GM12874 (cell line): ENCODE results near the gene RAB11FIP5.

Experiments used
- TF ChIP-seq, protein P1 (sequence below): IDR thresholded peaks from 2 replicates; pipeline ENCODE4 v1.5.1; 2011; ENCODE audit warnings: low read depth, mild to moderate bottlenecking, control low read depth, low read length, moderate library complexity; ENCODE audit not compliant: insufficient read depth

Gene RAB11FIP5

DNA sequence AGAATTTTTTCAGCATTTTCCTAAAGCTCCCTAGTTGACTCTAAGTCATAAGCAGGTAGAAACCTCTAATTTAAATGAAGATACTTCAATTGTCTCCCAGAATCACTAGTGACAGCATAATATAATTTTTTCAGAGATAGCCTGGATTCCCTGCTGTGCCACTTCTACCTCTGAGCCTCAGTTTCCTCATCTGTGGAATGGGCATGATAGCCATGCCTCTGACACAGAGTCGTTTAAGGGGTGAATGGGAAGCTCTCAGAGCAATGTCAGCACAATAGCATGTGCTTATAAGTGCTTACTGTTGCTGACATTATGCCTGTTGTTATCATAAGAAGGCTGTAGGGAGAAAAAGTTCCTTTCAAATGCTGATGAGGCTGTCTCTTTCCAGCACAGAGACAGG, 89.3 kb downstream of the RAB11FIP5 start:
- TF ChIP-seq, protein P1, sequence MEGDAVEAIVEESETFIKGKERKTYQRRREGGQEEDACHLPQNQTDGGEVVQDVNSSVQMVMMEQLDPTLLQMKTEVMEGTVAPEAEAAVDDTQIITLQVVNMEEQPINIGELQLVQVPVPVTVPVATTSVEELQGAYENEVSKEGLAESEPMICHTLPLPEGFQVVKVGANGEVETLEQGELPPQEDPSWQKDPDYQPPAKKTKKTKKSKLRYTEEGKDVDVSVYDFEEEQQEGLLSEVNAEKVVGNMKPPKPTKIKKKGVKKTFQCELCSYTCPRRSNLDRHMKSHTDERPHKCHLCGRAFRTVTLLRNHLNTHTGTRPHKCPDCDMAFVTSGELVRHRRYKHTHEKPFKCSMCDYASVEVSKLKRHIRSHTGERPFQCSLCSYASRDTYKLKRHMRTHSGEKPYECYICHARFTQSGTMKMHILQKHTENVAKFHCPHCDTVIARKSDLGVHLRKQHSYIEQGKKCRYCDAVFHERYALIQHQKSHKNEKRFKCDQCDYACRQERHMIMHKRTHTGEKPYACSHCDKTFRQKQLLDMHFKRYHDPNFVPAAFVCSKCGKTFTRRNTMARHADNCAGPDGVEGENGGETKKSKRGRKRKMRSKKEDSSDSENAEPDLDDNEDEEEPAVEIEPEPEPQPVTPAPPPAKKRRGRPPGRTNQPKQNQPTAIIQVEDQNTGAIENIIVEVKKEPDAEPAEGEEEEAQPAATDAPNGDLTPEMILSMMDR: no peak
